Measurements from ENCODE around the gene XYLT2. TPM values are rescaled to one million over a fixed set of nuclear protein-coding genes. Genes with fewer than 3 reads are reported as not detected.

XYLT2 gene
- total RNA-seq, 1 experiment from 2014 or later: 28.5 TPM

GRCh38 chr17:50381260-50381815 lies 35.4 kb downstream of the XYLT2 start:
- in situ Hi-C loops (cut with HindIII; ENCODE audit: low pct_unique_long_range_greater_than_20kb, low sequenced_read_pairs) (no loop called here), intact Hi-C loops (cut with micrococcal nuclease; ENCODE audit: unreplicated experiment) (no loop called here)
- Histone ChIP-seq H3K36me3 (ENCODE audit: control insufficient read depth, insufficient read depth, low read length) (peaks cover 24% of the 10 kb centered on the region), H3K4me3 (ENCODE audit: low read depth in 2 of 2, low read length in 2 of 2) (no peak overlapping the region), H3K9me3 (ENCODE audit: control insufficient read depth, insufficient read depth, low read depth, low read length) (no peaks in the 10 kb centered on the region), H3K27me3 (ENCODE audit: control insufficient read depth, insufficient read depth, low read length) (no peaks in the 10 kb centered on the region), H3K27ac (ENCODE audit: low read length) (no peak overlapping the region), H3K4me1 (ENCODE audit: control insufficient read depth, insufficient read depth, low read length) (no peaks in the 10 kb centered on the region)
- no peak for DNase-seq (ENCODE audit: low read depth, low spot score)
- ATAC-seq: no peak
- TSS peak; percentile 77 for BruUV-seq (replicated peaks)
- TF ChIP-seq POLR2AphosphoS5 (IDR thresholded peaks at IDR 0.05; ENCODE audit: low read depth, low read length) (0 out of 2 replicates have a peak, but pooled peaks have one; percentile 13), TCF7L2 (IDR thresholded peaks at IDR 0.05; ENCODE audit: low read depth, low read length) (no peak), REST (IDR thresholded peaks at IDR 0.05; ENCODE audit: insufficient read depth in 1 of 2, low read depth in 2 of 2, low read length in 1 of 2) (no peak)
- POLR2A ChIA-PET: interaction anchor here (0.5 to 0.9 kb wide), 2 partner anchors 10 to 19 kb away, joined by 3 to 4 read pairs; no protein-coding TSS in a partner anchor
- CTCF ChIA-PET: interaction anchor here (0.7 to 1.5 kb wide), 2 partner anchors 16 to 181 kb away, joined by 3 to 4 read pairs; partner anchors contain the start of gene LRRC59

GRCh38 chr17:50381920-50382319 lies 36.0 kb downstream of the XYLT2 start:
- Histone ChIP-seq H3K27me3 (ENCODE audit: control insufficient read depth, insufficient read depth, low read length) (no peaks in the 10 kb centered on the region), H3K36me3 (ENCODE audit: control insufficient read depth, insufficient read depth, low read length) (peaks cover 26% of the 10 kb centered on the region), H3K27ac (ENCODE audit: low read length) (no peak overlapping the region), H3K9me3 (ENCODE audit: control insufficient read depth, insufficient read depth, low read depth, low read length) (no peaks in the 10 kb centered on the region), H3K4me1 (ENCODE audit: control insufficient read depth, insufficient read depth, low read length) (no peaks in the 10 kb centered on the region), H3K4me3 (ENCODE audit: low read depth in 2 of 2, low read length in 2 of 2) (no peak overlapping the region)
- intact Hi-C loops (cut with micrococcal nuclease; ENCODE audit: unreplicated experiment): no loop called here
- ChIA-PET CTCF (interaction anchor here (0.7 to 1.5 kb wide), 2 partner anchors 16 to 182 kb away, joined by 3 to 4 read pairs; partner anchors contain the start of gene LRRC59), POLR2A (interaction anchor here (0.5 to 0.9 kb wide), 3 partner anchors 10 to 279 kb away, joined by 3 to 4 read pairs (median 3); no protein-coding TSS in a partner anchor)
- ATAC-seq: no peak
- DNase-seq (ENCODE audit: low read depth, low spot score): no peak
- no peak for TF ChIP-seq POLR2AphosphoS5 (IDR thresholded peaks at IDR 0.05; ENCODE audit: low read depth, low read length)
- no peak for TF ChIP-seq SIN3A (IDR thresholded peaks at IDR 0.05; ENCODE audit: borderline replicate concordance, insufficient read depth, low read depth, low read length)
- no peak for TF ChIP-seq REST (IDR thresholded peaks at IDR 0.05; ENCODE audit: insufficient read depth in 1 of 2, low read depth in 2 of 2, low read length in 1 of 2)
- TF ChIP-seq TCF7L2 (IDR thresholded peaks at IDR 0.05; ENCODE audit: low read depth, low read length): no peak
- TF ChIP-seq CTCF (IDR thresholded peaks at IDR 0.05): no peak
- no TSS peak for BruUV-seq (replicated peaks)
- in situ Hi-C loops (cut with HindIII; ENCODE audit: low pct_unique_long_range_greater_than_20kb, low sequenced_read_pairs): no loop called here

All from Panc1 (cell line).